Caco-2 (cell line): ENCODE results near the gene IRAK1. TPM values are rescaled to one million over a fixed set of nuclear protein-coding genes. Genes with fewer than 3 reads are reported as not detected.
"Not testable (repeated sequence)": the region's sequence is repeated elsewhere in the genome, so short reads cannot be mapped to it uniquely, and the experiment has no call there.

ENCODE experiments used
- BruUV-seq: library from RNA; stranded (reverse); fragments of 400-500 nt; replicated peaks from 2 replicates; lab custom pipeline; 2021; lab: Mats Ljungman, UMichigan
- CTCF ChIA-PET: fragments of 300-600 bp; sonication (Branson Sonifier 250); formaldehyde crosslinking; loops from one replicate; lab custom pipeline; 2022; ENCODE audit warnings: antibody characterized with exemption; lab: Charles Lee
- POLR2A ChIA-PET: fragments of 300-600 bp; sonication (Branson Sonifier 250); formaldehyde crosslinking; loops from one replicate; lab custom pipeline; 2022; ENCODE audit warnings: antibody characterized with exemption; lab: Charles Lee
- DNase-seq, 2 experiments: peaks; one replicate each; pipeline versions ENCODE4 v3.0.0 to v3.0.0-alpha.2; 2020 to 2022
- H3K27me3 ChIP-seq: replicated peaks from 2 replicates; pipeline ENCODE4 v1.6.0; 2011; ENCODE audit warnings: low read length; ENCODE audit not compliant: control insufficient read depth, insufficient read depth
- H3K36me3 ChIP-seq: 2 replicates; pipeline ENCODE4 v1.5.1; 2011; ENCODE audit warnings: low read length; ENCODE audit not compliant: control insufficient read depth, insufficient read depth
- H3K4me1 ChIP-seq: fragments of 250-450 bp; sonication (Bioruptor Pico); 2 replicates; pipeline ENCODE4 v1.5.1; 2020; ENCODE audit warnings: mild to moderate bottlenecking
- H3K4me3 ChIP-seq: 2 replicates; pipeline ENCODE4 v1.5.1; 2011; ENCODE audit warnings: low read depth, mild to moderate bottlenecking, control low read depth, low read length
- H3K9me3 ChIP-seq: fragments of 250-450 bp; sonication (Bioruptor Pico); 2 replicates; pipeline ENCODE4 v1.5.1; 2020; ENCODE audit warnings: mild to moderate bottlenecking, moderate library complexity
- H3K27ac Mint-ChIP-seq: one replicate; pipeline ENCODE4 v1.8.0; 2022; ENCODE audit warnings: mixed read lengths; ENCODE audit not compliant: unreplicated experiment
- H3K27me3 Mint-ChIP-seq: one replicate; pipeline ENCODE4 v1.8.0; 2022; ENCODE audit warnings: mixed read lengths; ENCODE audit not compliant: insufficient read depth, unreplicated experiment
- H3K36me3 Mint-ChIP-seq: one replicate; pipeline ENCODE4 v1.8.0; 2022; ENCODE audit warnings: mild to moderate bottlenecking, mixed read lengths; ENCODE audit not compliant: insufficient read depth, unreplicated experiment
- H3K4me1 Mint-ChIP-seq: one replicate; pipeline ENCODE4 v1.8.0; 2022; ENCODE audit warnings: low read depth, mixed read lengths; ENCODE audit not compliant: unreplicated experiment
- H3K4me3 Mint-ChIP-seq: one replicate; pipeline ENCODE4 v1.8.0; 2022; ENCODE audit warnings: mild to moderate bottlenecking, moderate library complexity, mixed read lengths; ENCODE audit not compliant: unreplicated experiment
- H3K9me3 Mint-ChIP-seq: one replicate; pipeline ENCODE4 v1.8.0; 2022; ENCODE audit warnings: mixed read lengths; ENCODE audit not compliant: unreplicated experiment
- CTCF ChIP-seq, 2 experiments: fragments of 200-600 bp in 1 of 2; IDR thresholded peaks; 1 replicate in 1 of 2; 2 replicates in 1 of 2; pipeline versions ENCODE4 v1.5.1 to v1.8.0; 2011 to 2022; ENCODE audit warnings: antibody characterized with exemption in 1 of 2, control low read depth in 1 of 2, inconsistent platforms in 1 of 2, low read depth in 1 of 2, low read length in 1 of 2, mild to moderate bottlenecking in 1 of 2, moderate library complexity in 1 of 2; ENCODE audit not compliant: insufficient read depth in 1 of 2, severe bottlenecking in 1 of 2, unreplicated experiment in 1 of 2
- intact Hi-C: fragments of 100-400 bp; cut with micrococcal nuclease; formaldehyde crosslinking; loops from one replicate; pipeline ENCODE4 v1.10.0; 2022; ENCODE audit not compliant: unreplicated experiment
- total RNA-seq: library from RNA; stranded (reverse); gene quantifications from 2 replicates; pipeline ENCODE4 v1.2.3, GENCODE V29; 2022

The IRAK1 gene
- total RNA-seq, 1 experiment from 2014 or later, result 119 TPM

- BruUV-seq, result no TSS peak
- Mint-ChIP-seq H3K4me3 (no peak overlapping the region), H3K27me3 (no peaks in the 10 kb centered on the region), H3K27ac (no peak overlapping the region), H3K36me3 (no peaks in the 10 kb centered on the region), H3K9me3 (no peaks in the 10 kb centered on the region), H3K4me1 (no peaks in the 10 kb centered on the region)
- TF ChIP-seq CTCF (IDR thresholded peaks at IDR 0.05; ENCODE audit: insufficient read depth in 1 of 2, low read depth in 1 of 2, low read length in 1 of 2, severe bottlenecking in 1 of 2, unreplicated experiment in 1 of 2), result no peak
- intact Hi-C loops, result no loop called here
- no peak overlapping the region for H3K4me3 ChIP-seq
- ChIA-PET CTCF (no interaction called here), POLR2A (no interaction called here)
- H3K27me3 ChIP-seq, result no peaks in the 10 kb centered on the region
- DNase-seq, result no peak
- no peaks in the 10 kb centered on the region for H3K9me3 ChIP-seq
- no peaks in the 10 kb centered on the region for H3K36me3 ChIP-seq
- no peaks in the 10 kb centered on the region for H3K4me1 ChIP-seq
These were observed 37.8 kb downstream of the IRAK1 start for GRCh38 chrX:153981771-153982533.

- BruUV-seq, result no TSS peak
- DNase-seq, result no peak
- no peak overlapping the region for H3K27ac Mint-ChIP-seq
- TF ChIP-seq CTCF (IDR thresholded peaks at IDR 0.05; ENCODE audit: insufficient read depth in 1 of 2, low read depth in 1 of 2, low read length in 1 of 2, severe bottlenecking in 1 of 2, unreplicated experiment in 1 of 2), result no peak
- ChIA-PET CTCF (no interaction called here), POLR2A (no interaction called here)
- no peak overlapping the region for H3K4me3 ChIP-seq
- no peaks in the 10 kb centered on the region for H3K9me3 Mint-ChIP-seq
- no peak overlapping the region for H3K4me3 Mint-ChIP-seq
- H3K36me3 Mint-ChIP-seq, result no peaks in the 10 kb centered on the region
- no peaks in the 10 kb centered on the region for H3K4me1 ChIP-seq
- intact Hi-C loops, result no loop called here
- H3K27me3 ChIP-seq, result no peaks in the 10 kb centered on the region
- no peaks in the 10 kb centered on the region for H3K36me3 ChIP-seq
- H3K4me1 Mint-ChIP-seq, result no peaks in the 10 kb centered on the region
- H3K9me3 ChIP-seq, result no peaks in the 10 kb centered on the region
- no peaks in the 10 kb centered on the region for H3K27me3 Mint-ChIP-seq
These were observed 38.5 kb downstream of the IRAK1 start for GRCh38 chrX:153981231-153981630.

- H3K9me3 Mint-ChIP-seq, H3K27ac Mint-ChIP-seq, DNase-seq, H3K4me3 Mint-ChIP-seq, H3K9me3 ChIP-seq, H3K27me3 Mint-ChIP-seq, H3K4me1 Mint-ChIP-seq, H3K4me3 ChIP-seq, POLR2A ChIA-PET, H3K27me3 ChIP-seq, H3K36me3 Mint-ChIP-seq, H3K4me1 ChIP-seq, intact Hi-C loops, BruUV-seq, H3K36me3 ChIP-seq, CTCF ChIA-PET: not testable (repeated sequence)
These were observed 39.3 kb downstream of the IRAK1 start for GRCh38 chrX:153980394-153980793.
